ENCODE data around the gene CNNM2.

Gene CNNM2

DNA sequence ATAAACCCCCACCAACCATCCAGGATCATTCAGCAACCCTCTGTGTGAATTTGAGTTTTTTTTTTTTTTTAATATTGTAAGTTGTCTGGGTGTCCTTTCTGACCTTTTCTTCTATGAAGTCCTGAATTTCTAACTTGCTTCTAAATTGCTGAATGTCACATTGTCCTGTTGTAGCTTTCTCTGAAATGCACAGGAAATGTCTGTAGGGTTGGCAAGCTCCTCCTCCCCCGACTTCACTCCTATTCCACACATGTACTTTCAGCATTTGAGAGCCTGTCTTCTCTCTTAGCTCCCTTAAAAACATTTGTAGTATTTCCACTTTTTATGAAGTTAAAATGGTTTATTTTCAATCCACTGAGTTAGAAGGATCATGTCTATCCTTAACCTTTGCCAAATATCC is 3.3 kb upstream of the CNNM2 start:
- no peak for TF ChIP-seq SPI1 (IDR thresholded peaks at IDR 0.05; ENCODE audit: borderline replicate concordance, low read depth)
- TF ChIP-seq, protein P1, sequence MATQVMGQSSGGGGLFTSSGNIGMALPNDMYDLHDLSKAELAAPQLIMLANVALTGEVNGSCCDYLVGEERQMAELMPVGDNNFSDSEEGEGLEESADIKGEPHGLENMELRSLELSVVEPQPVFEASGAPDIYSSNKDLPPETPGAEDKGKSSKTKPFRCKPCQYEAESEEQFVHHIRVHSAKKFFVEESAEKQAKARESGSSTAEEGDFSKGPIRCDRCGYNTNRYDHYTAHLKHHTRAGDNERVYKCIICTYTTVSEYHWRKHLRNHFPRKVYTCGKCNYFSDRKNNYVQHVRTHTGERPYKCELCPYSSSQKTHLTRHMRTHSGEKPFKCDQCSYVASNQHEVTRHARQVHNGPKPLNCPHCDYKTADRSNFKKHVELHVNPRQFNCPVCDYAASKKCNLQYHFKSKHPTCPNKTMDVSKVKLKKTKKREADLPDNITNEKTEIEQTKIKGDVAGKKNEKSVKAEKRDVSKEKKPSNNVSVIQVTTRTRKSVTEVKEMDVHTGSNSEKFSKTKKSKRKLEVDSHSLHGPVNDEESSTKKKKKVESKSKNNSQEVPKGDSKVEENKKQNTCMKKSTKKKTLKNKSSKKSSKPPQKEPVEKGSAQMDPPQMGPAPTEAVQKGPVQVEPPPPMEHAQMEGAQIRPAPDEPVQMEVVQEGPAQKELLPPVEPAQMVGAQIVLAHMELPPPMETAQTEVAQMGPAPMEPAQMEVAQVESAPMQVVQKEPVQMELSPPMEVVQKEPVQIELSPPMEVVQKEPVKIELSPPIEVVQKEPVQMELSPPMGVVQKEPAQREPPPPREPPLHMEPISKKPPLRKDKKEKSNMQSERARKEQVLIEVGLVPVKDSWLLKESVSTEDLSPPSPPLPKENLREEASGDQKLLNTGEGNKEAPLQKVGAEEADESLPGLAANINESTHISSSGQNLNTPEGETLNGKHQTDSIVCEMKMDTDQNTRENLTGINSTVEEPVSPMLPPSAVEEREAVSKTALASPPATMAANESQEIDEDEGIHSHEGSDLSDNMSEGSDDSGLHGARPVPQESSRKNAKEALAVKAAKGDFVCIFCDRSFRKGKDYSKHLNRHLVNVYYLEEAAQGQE (IDR thresholded peaks at IDR 0.05; ENCODE audit: insufficient replicate concordance, low read depth) = no peak
- no peak for TF ChIP-seq GABPA (IDR thresholded peaks at IDR 0.05; ENCODE audit: low read depth)
- TF ChIP-seq POLR2AphosphoS5 (IDR thresholded peaks at IDR 0.05; ENCODE audit: low read depth) = no peak
- TF ChIP-seq, protein P2, sequence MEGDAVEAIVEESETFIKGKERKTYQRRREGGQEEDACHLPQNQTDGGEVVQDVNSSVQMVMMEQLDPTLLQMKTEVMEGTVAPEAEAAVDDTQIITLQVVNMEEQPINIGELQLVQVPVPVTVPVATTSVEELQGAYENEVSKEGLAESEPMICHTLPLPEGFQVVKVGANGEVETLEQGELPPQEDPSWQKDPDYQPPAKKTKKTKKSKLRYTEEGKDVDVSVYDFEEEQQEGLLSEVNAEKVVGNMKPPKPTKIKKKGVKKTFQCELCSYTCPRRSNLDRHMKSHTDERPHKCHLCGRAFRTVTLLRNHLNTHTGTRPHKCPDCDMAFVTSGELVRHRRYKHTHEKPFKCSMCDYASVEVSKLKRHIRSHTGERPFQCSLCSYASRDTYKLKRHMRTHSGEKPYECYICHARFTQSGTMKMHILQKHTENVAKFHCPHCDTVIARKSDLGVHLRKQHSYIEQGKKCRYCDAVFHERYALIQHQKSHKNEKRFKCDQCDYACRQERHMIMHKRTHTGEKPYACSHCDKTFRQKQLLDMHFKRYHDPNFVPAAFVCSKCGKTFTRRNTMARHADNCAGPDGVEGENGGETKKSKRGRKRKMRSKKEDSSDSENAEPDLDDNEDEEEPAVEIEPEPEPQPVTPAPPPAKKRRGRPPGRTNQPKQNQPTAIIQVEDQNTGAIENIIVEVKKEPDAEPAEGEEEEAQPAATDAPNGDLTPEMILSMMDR (IDR thresholded peaks at IDR 0.05; ENCODE audit: insufficient read depth, low read length) = no peak
- H3K27ac ChIP-seq (replicated peaks) = no peak overlapping the region
- H3K4me3 ChIP-seq (replicated peaks; ENCODE audit: insufficient read depth, low read length) = no peak overlapping the region
- H3K27me3 ChIP-seq (ENCODE audit: insufficient read depth, poor library complexity, severe bottlenecking) = no peaks in the 10 kb centered on the region
- DNase-seq (ENCODE audit: low read depth in 1 of 2, low spot score in 1 of 2) = no peak

DNA sequence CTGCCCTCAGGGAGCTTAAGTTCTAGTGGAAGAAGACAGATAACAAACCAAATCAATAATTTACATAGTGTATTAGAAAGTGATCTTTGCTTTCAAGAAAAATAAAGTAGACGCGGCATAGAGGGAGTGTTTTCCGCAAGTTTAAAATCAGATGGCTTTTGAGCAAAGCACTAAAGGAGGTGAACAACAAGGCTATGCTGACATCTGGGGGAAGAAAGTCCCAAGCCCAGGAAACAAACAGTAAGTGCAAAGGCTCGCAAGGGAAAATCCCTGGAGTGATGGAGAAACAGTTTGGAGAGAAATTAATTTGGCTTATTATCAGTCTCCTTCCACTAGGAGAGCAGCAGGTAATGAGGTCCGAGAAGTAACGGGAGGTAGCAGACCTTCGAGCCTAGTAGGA is 1.9 kb upstream of the CNNM2 start:
- no peak for DNase-seq (ENCODE audit: low read depth in 1 of 2, low spot score in 1 of 2)
- Histone ChIP-seq H3K27ac (replicated peaks) (no peak overlapping the region), H3K27me3 (ENCODE audit: insufficient read depth, poor library complexity, severe bottlenecking) (no peaks in the 10 kb centered on the region), H3K4me3 (replicated peaks; ENCODE audit: insufficient read depth, low read length) (no peak overlapping the region)
- TF ChIP-seq SPI1 (IDR thresholded peaks at IDR 0.05; ENCODE audit: borderline replicate concordance, low read depth) (no peak), GABPA (IDR thresholded peaks at IDR 0.05; ENCODE audit: low read depth) (no peak), POLR2AphosphoS5 (IDR thresholded peaks at IDR 0.05; ENCODE audit: low read depth) (no peak)
- TF ChIP-seq, protein P1 (IDR thresholded peaks at IDR 0.05; ENCODE audit: insufficient replicate concordance, low read depth) = no peak
- TF ChIP-seq, protein P2 (IDR thresholded peaks at IDR 0.05; ENCODE audit: insufficient read depth, low read length) = no peak

DNA sequence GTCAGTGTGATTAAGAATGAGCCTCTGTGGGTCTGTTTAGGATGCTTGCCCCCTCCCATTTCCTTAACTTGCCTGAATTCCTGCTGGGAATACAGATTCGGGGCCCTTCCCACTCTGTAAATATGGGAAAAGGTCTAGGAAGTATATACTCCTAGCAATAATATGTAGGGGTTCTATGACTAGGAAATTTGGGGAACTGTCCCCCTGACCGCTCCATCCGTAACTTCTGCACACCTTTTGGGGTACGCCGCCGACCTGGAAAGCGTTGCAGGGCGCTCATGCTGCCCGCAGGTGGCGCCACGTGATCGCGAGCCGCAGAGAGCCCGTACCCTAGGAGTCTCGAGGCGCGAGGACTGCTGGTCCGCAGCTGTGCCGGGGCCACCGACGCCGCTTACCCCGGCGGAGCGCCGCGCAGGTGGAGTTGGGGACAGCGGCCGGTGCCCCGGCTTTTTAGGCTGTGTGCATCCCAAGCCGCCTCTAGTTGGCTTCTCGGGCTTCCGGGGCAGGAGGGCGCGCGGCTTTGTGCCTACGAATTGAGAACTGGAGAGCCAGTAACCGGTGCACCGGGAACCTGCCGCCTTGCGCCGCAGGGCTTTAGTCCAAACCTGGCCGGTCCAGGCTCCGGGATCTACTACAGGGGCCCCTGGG is 656 bp upstream of the CNNM2 start:
- peak; percentile 66 to 83 for DNase-seq (ENCODE audit: low read depth in 1 of 2, low spot score in 1 of 2)
- Histone ChIP-seq H3K27ac (replicated peaks) (peak overlapping the region; percentile 84), H3K27me3 (ENCODE audit: insufficient read depth, poor library complexity, severe bottlenecking) (no peaks in the 10 kb centered on the region), H3K4me3 (replicated peaks; ENCODE audit: insufficient read depth, low read length) (peak overlapping the region; percentile 91)
- TF ChIP-seq POLR2AphosphoS5 (IDR thresholded peaks at IDR 0.05; ENCODE audit: low read depth) = no peak
- TF ChIP-seq SPI1 (IDR thresholded peaks at IDR 0.05; ENCODE audit: borderline replicate concordance, low read depth) = no peak
- TF ChIP-seq, protein P1 (IDR thresholded peaks at IDR 0.05; ENCODE audit: insufficient replicate concordance, low read depth) = no peak
- TF ChIP-seq, protein P2 (IDR thresholded peaks at IDR 0.05; ENCODE audit: insufficient read depth, low read length) = peak; percentile 78
- TF ChIP-seq GABPA (IDR thresholded peaks at IDR 0.05; ENCODE audit: low read depth) = no peak
